ENCODE results near the gene RPS6KA2.

DNA sequence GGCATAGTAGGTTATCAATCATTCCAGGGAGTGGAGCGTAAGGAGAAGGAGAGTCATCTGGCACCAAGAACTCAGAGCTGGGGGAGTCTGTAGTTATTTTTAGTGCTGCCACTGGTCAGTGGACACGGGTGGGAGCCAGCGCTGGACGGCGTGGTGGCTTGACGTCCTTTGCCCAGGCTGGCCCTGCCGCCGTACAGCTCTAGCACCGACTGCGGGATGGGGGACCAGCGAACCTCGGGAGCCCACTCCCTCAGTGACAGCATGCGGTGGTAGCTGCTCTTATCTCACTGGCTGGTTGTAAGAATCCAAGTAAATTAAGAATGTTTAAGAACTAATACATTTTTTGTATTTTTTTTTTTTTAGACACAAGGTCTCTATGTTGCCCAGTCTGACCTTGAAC lies 32.5 kb upstream of the RPS6KA2 start:
- TF ChIP-seq, protein P1, sequence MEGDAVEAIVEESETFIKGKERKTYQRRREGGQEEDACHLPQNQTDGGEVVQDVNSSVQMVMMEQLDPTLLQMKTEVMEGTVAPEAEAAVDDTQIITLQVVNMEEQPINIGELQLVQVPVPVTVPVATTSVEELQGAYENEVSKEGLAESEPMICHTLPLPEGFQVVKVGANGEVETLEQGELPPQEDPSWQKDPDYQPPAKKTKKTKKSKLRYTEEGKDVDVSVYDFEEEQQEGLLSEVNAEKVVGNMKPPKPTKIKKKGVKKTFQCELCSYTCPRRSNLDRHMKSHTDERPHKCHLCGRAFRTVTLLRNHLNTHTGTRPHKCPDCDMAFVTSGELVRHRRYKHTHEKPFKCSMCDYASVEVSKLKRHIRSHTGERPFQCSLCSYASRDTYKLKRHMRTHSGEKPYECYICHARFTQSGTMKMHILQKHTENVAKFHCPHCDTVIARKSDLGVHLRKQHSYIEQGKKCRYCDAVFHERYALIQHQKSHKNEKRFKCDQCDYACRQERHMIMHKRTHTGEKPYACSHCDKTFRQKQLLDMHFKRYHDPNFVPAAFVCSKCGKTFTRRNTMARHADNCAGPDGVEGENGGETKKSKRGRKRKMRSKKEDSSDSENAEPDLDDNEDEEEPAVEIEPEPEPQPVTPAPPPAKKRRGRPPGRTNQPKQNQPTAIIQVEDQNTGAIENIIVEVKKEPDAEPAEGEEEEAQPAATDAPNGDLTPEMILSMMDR (IDR thresholded peaks at IDR 0.05; ENCODE audit: insufficient read depth, low read length) = no peak
- TF ChIP-seq, protein P2, sequence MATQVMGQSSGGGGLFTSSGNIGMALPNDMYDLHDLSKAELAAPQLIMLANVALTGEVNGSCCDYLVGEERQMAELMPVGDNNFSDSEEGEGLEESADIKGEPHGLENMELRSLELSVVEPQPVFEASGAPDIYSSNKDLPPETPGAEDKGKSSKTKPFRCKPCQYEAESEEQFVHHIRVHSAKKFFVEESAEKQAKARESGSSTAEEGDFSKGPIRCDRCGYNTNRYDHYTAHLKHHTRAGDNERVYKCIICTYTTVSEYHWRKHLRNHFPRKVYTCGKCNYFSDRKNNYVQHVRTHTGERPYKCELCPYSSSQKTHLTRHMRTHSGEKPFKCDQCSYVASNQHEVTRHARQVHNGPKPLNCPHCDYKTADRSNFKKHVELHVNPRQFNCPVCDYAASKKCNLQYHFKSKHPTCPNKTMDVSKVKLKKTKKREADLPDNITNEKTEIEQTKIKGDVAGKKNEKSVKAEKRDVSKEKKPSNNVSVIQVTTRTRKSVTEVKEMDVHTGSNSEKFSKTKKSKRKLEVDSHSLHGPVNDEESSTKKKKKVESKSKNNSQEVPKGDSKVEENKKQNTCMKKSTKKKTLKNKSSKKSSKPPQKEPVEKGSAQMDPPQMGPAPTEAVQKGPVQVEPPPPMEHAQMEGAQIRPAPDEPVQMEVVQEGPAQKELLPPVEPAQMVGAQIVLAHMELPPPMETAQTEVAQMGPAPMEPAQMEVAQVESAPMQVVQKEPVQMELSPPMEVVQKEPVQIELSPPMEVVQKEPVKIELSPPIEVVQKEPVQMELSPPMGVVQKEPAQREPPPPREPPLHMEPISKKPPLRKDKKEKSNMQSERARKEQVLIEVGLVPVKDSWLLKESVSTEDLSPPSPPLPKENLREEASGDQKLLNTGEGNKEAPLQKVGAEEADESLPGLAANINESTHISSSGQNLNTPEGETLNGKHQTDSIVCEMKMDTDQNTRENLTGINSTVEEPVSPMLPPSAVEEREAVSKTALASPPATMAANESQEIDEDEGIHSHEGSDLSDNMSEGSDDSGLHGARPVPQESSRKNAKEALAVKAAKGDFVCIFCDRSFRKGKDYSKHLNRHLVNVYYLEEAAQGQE (IDR thresholded peaks at IDR 0.05; ENCODE audit: insufficient replicate concordance, low read depth) = no peak
- no peak for TF ChIP-seq POLR2AphosphoS5 (IDR thresholded peaks at IDR 0.05; ENCODE audit: low read depth)

Measured in HL-60 (cell line).